M059J (cell line): ENCODE results near the gene MARCHF10. TPM values are rescaled to one million over a fixed set of nuclear protein-coding genes. Genes with fewer than 3 reads are reported as not detected.
"Not testable (repeated sequence)": the region's sequence is repeated elsewhere in the genome, so short reads cannot be mapped to it uniquely, and the experiment has no call there.

ENCODE experiments used
- DNase-seq: peaks from one replicate; pipeline ENCODE4 v3.0.0-alpha.2; 2012; ENCODE audit warnings: low read depth
- total RNA-seq: library from RNA; depleted of rRNA; stranded (reverse); fragments of >200 nt; shearing (Covaris generic); gene quantifications from 2 replicates; pipeline ENCODE4 v1.2.3, GENCODE V29; 2014; rRNA removed

The MARCHF10 gene
- 0.05 TPM in 1 of 2 replicates, not detected in the other for total RNA-seq

- DNase-seq, result peak; percentile 28
Observed at GRCh38 chr17:62807812-62808575, at the start of gene MARCHF10. TSS of gene MARCHF10 (minus strand) at chr17:62808314. CDS start at chr17:62801735, 6,579 bp downstream.

GRCh38 chr17:62857526-62857925, 49.4 kb upstream of the MARCHF10 start:
- no peak for DNase-seq

- DNase-seq, result no peak
Observed at GRCh38 chr17:62856594-62856993, 48.5 kb upstream of the MARCHF10 start.

- DNase-seq, result no peak
Observed at GRCh38 chr17:62855156-62855555, 47.0 kb upstream of the MARCHF10 start.

- no peak for DNase-seq
Observed at GRCh38 chr17:62854098-62854680, 46.1 kb upstream of the MARCHF10 start.

- DNase-seq, result no peak
Observed at GRCh38 chr17:62852195-62852594, 44.1 kb upstream of the MARCHF10 start.

GRCh38 chr17:62849591-62850415, 41.7 kb upstream of the MARCHF10 start:
- not testable (repeated sequence) for DNase-seq

GRCh38 chr17:62848334-62848733, 40.2 kb upstream of the MARCHF10 start:
- DNase-seq, result no peak

GRCh38 chr17:62847426-62847825, 39.3 kb upstream of the MARCHF10 start:
- DNase-seq, result no peak

- no peak for DNase-seq
Observed at GRCh38 chr17:62840871-62841270, 32.8 kb upstream of the MARCHF10 start.

GRCh38 chr17:62833816-62834215, 25.7 kb upstream of the MARCHF10 start:
- not testable (repeated sequence) for DNase-seq

GRCh38 chr17:62832405-62832804, 24.3 kb upstream of the MARCHF10 start:
- no peak for DNase-seq

- not testable (repeated sequence) for DNase-seq
Observed at GRCh38 chr17:62831066-62831465, 23.0 kb upstream of the MARCHF10 start.

GRCh38 chr17:62827746-62828485, 19.8 kb upstream of the MARCHF10 start:
- peak; percentile 30 for DNase-seq

- no peak for DNase-seq
Observed at GRCh38 chr17:62826956-62827355, 18.8 kb upstream of the MARCHF10 start.

GRCh38 chr17:62825182-62825581, 17.1 kb upstream of the MARCHF10 start:
- DNase-seq, result no peak

- DNase-seq, result peak; percentile 97
Observed at GRCh38 chr17:62824290-62825131, 16.4 kb upstream of the MARCHF10 start.

- DNase-seq, result peak; percentile 42
Observed at GRCh38 chr17:62823111-62823893, 15.2 kb upstream of the MARCHF10 start.

GRCh38 chr17:62822080-62822904, 14.2 kb upstream of the MARCHF10 start:
- DNase-seq, result no peak
